Upper lobe of left lung (tissue), 6 donors: ENCODE measurements around the gene TXNDC2. TPM values are rescaled to one million over a fixed set of nuclear protein-coding genes. Genes with fewer than 3 reads are reported as not detected.
A peak's percentile ranks its signal among the peaks of the same experiment; 100 is the strongest.

Source experiments
- ATAC-seq, 2 donors: fragments of 200-7000 bp; cut with Tn5 transposase; one replicate each; pipeline ENCODE4 v1.9.1; 2022; ENCODE audit warnings: mild to moderate bottlenecking in 2 of 2, moderate library complexity in 2 of 2; ENCODE audit not compliant: low FRiP score in 2 of 2
- DNase-seq, 2 donors: peaks; one replicate each; pipeline ENCODE4 v3.0.0-alpha.2; 2019 to 2020
- H3K27ac ChIP-seq, 4 donors: fragments of 200-600 bp; sonication (generic); one replicate each; pipeline ENCODE4 v1.5.1; 2016 to 2019
- H3K27me3 ChIP-seq, 4 donors: fragments of 200-600 bp; sonication (generic); one replicate each; pipeline ENCODE4 v1.5.1; 2017 to 2019
- H3K36me3 ChIP-seq, 4 donors: fragments of 200-600 bp; sonication (generic); one replicate each; pipeline ENCODE4 v1.5.1; 2016 to 2019
- H3K4me1 ChIP-seq, 4 donors: fragments of 200-600 bp; sonication (generic); one replicate each; pipeline ENCODE4 v1.5.1; 2018 to 2019
- H3K4me3 ChIP-seq, 4 donors: fragments of 200-600 bp; sonication (generic); one replicate each; pipeline ENCODE4 v1.5.1; 2017 to 2019; ENCODE audit warnings: mild to moderate bottlenecking in 2 of 4, moderate library complexity in 1 of 4
- H3K9me3 ChIP-seq, 4 donors: fragments of 200-600 bp; sonication (generic); one replicate each; pipeline ENCODE4 v1.5.1; 2018 to 2019
- EP300 ChIP-seq, 4 donors: sonication (generic); formaldehyde crosslinking; IDR thresholded peaks; one replicate each; pipeline ENCODE4 v1.5.1; 2017; ENCODE audit warnings: antibody characterized with exemption in 4 of 4, control low read depth in 2 of 4
- POLR2A ChIP-seq, 4 donors: fragments of 450-650 bp; IDR thresholded peaks; one replicate each; pipeline ENCODE4 v1.5.1; 2016 to 2017; ENCODE audit warnings: antibody characterized with exemption in 4 of 4, mild to moderate bottlenecking in 2 of 4
- POLR2AphosphoS5 ChIP-seq, 2 donors: sonication (generic); formaldehyde crosslinking; IDR thresholded peaks; one replicate each; pipeline ENCODE4 v1.5.1; 2017; ENCODE audit warnings: antibody characterized with exemption in 2 of 2
- WGBS, 2 donors: methylation state at CpG; one replicate each; pipeline ENCODE4 v1.1.5; 2017 to 2018; 5-methylcytosine and 5-hydroxymethylcytosine counted together
- total RNA-seq, 6 donors: library from RNA; depleted of rRNA in 4 of 6; stranded (reverse); fragments of >200 nt in 4 of 6; gene quantifications; one replicate each; pipeline versions ENCODE4 v1.1.0 to v1.2.1, GENCODE V29; 2016 to 2021
- TF ChIP-seq, protein P1 (sequence below), 6 experiments: fragments of 450-650 bp in 4 of 6; fragments of 200-600 bp in 2 of 6; sonication (generic) in 2 of 6; IDR thresholded peaks; one replicate each; pipeline ENCODE4 v1.5.1; 2016 to 2019; ENCODE audit warnings: antibody characterized with exemption in 6 of 6
- donor health status: DM: no; HTN: no; CAD: no; lungs with moderate emphysema.
- donor health status: DM: no; HTN: yes; CAD: no; lungs with severe emphysema.

Gene TXNDC2
- total RNA-seq, 6 donors from 2014 or later, result 0.30 to 0.49 (median 0.33) TPM; not detected in 3

- no peak for DNase-seq
- H3K9me3 ChIP-seq, result no peaks in the 10 kb centered on the region
- H3K4me1 ChIP-seq, result peaks cover 14 to 34% (median 25%) of the 10 kb centered on the region in 4 donors
- ATAC-seq, result no peak
- WGBS, 2 donors, result 88 to 94% methylated on average over 6 of the region's 6 CpGs
- no peak overlapping the region for H3K27ac ChIP-seq
- H3K27me3 ChIP-seq, result no peaks in the 10 kb centered on the region
- no peak for TF ChIP-seq POLR2AphosphoS5 (IDR thresholded peaks at IDR 0.05)
- TF ChIP-seq, protein P1, sequence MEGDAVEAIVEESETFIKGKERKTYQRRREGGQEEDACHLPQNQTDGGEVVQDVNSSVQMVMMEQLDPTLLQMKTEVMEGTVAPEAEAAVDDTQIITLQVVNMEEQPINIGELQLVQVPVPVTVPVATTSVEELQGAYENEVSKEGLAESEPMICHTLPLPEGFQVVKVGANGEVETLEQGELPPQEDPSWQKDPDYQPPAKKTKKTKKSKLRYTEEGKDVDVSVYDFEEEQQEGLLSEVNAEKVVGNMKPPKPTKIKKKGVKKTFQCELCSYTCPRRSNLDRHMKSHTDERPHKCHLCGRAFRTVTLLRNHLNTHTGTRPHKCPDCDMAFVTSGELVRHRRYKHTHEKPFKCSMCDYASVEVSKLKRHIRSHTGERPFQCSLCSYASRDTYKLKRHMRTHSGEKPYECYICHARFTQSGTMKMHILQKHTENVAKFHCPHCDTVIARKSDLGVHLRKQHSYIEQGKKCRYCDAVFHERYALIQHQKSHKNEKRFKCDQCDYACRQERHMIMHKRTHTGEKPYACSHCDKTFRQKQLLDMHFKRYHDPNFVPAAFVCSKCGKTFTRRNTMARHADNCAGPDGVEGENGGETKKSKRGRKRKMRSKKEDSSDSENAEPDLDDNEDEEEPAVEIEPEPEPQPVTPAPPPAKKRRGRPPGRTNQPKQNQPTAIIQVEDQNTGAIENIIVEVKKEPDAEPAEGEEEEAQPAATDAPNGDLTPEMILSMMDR (IDR thresholded peaks at IDR 0.05), result no peak
- no peak for TF ChIP-seq POLR2A (IDR thresholded peaks at IDR 0.05)
- no peak for TF ChIP-seq EP300 (IDR thresholded peaks at IDR 0.05)
- no peak overlapping the region for H3K4me3 ChIP-seq
- H3K36me3 ChIP-seq, result peaks cover 0 to 14% (median 0%) of the 10 kb centered on the region in 4 donors
Observed at GRCh38 chr18:9842448-9842847, 43.3 kb upstream of the TXNDC2 start.

- H3K4me3 ChIP-seq, result no peak overlapping the region
- H3K4me1 ChIP-seq, result peaks cover 14 to 42% (median 34%) of the 10 kb centered on the region in 4 donors
- H3K9me3 ChIP-seq, result no peaks in the 10 kb centered on the region
- ATAC-seq, result no peak
- no peak overlapping the region for H3K27ac ChIP-seq
- H3K36me3 ChIP-seq, result peaks cover 0 to 9% (median 0%) of the 10 kb centered on the region in 4 donors
- DNase-seq, result no peak
- H3K27me3 ChIP-seq, result no peaks in the 10 kb centered on the region
- no peak for TF ChIP-seq POLR2A (IDR thresholded peaks at IDR 0.05)
- no peak for TF ChIP-seq EP300 (IDR thresholded peaks at IDR 0.05)
- TF ChIP-seq, protein P1 (IDR thresholded peaks at IDR 0.05), result no peak
- TF ChIP-seq POLR2AphosphoS5 (IDR thresholded peaks at IDR 0.05), result no peak
- 77 to 81% methylated on average over 3 of the region's 3 CpGs for WGBS, 2 donors
Observed at GRCh38 chr18:9845256-9845655, 40.5 kb upstream of the TXNDC2 start.

GRCh38 chr18:9846162-9846925 lies 39.4 kb upstream of the TXNDC2 start:
- no peaks in the 10 kb centered on the region for H3K9me3 ChIP-seq
- no peak overlapping the region for H3K4me3 ChIP-seq
- H3K36me3 ChIP-seq, result peaks cover 0 to 7% (median 0%) of the 10 kb centered on the region in 4 donors
- DNase-seq (no peak), ATAC-seq (no peak)
- 38 to 59% methylated on average over 9 to 10 of the region's 10 CpGs for WGBS, 2 donors
- H3K4me1 ChIP-seq, result peaks cover 20 to 53% (median 44%) of the 10 kb centered on the region in 4 donors
- peak overlapping the region; percentile 49 to 74 (median 54) for H3K27ac ChIP-seq
- H3K27me3 ChIP-seq, result no peaks in the 10 kb centered on the region
- peak in 1 of 2 donors; percentile 11 for TF ChIP-seq POLR2AphosphoS5 (IDR thresholded peaks at IDR 0.05)
- TF ChIP-seq EP300 (IDR thresholded peaks at IDR 0.05), result no peak
- no peak for TF ChIP-seq POLR2A (IDR thresholded peaks at IDR 0.05)
- TF ChIP-seq, protein P1 (IDR thresholded peaks at IDR 0.05), result no peak

- no peaks in the 10 kb centered on the region for H3K9me3 ChIP-seq
- TF ChIP-seq POLR2AphosphoS5 (IDR thresholded peaks at IDR 0.05), result no peak
- TF ChIP-seq EP300 (IDR thresholded peaks at IDR 0.05), result no peak
- H3K27ac ChIP-seq, result peak overlapping the region in 3 of 4 donors; percentile 67 to 86 (median 82)
- H3K4me1 ChIP-seq, result peaks cover 22 to 64% (median 50%) of the 10 kb centered on the region in 4 donors
- peaks cover 0 to 7% (median 0%) of the 10 kb centered on the region in 4 donors for H3K36me3 ChIP-seq
- 79 to 82% methylated on average over 5 of the region's 5 CpGs for WGBS, 2 donors
- no peak for DNase-seq
- H3K27me3 ChIP-seq, result no peaks in the 10 kb centered on the region
- no peak overlapping the region for H3K4me3 ChIP-seq
- ATAC-seq, result no peak
Observed at GRCh38 chr18:9848170-9848879, 37.4 kb upstream of the TXNDC2 start.
